Left ventricle myocardium inferior (tissue), 1 donor: Measurements from ENCODE around the gene SKIL. TPM values are rescaled to one million over a fixed set of nuclear protein-coding genes. Genes with fewer than 3 reads are reported as not detected.

Experiments
- DNase-seq: peaks from one replicate; pipeline ENCODE4 v3.0.0-alpha.2; 2020
- H3K27ac ChIP-seq: fragments of 200-600 bp; replicated peaks from 2 replicates; pipeline ENCODE4 v1.8.0; 2021
- H3K27me3 ChIP-seq: fragments of 200-600 bp; 2 replicates; pipeline ENCODE4 v1.8.0; 2021; ENCODE audit warnings: low read depth
- H3K36me3 ChIP-seq: fragments of 200-600 bp; 2 replicates; pipeline ENCODE4 v1.8.0; 2021
- H3K4me1 ChIP-seq: fragments of 200-600 bp; 2 replicates; pipeline ENCODE4 v1.8.0; 2021
- H3K4me3 ChIP-seq: fragments of 200-600 bp; 2 replicates; pipeline ENCODE4 v1.8.0; 2021; ENCODE audit warnings: mild to moderate bottlenecking, moderate library complexity
- H3K9me3 ChIP-seq: fragments of 200-600 bp; replicated peaks from 2 replicates; pipeline ENCODE4 v1.8.0; 2021
- intact Hi-C: fragments of 100-400 bp; cut with micrococcal nuclease; formaldehyde crosslinking; loops from one replicate; pipeline ENCODE4 v1.11.0; 2022
- total RNA-seq: library from RNA; stranded (reverse); fragmentation: NEBNext Ultra II Directional; extraction: Animal tissue kit (Norgen Biotek cat#: 25700); gene quantifications from one replicate; pipeline ENCODE4 v1.2.1, GENCODE V29; 2021
- TF ChIP-seq, protein P1 (sequence below): fragments of 200-600 bp; IDR thresholded peaks from 2 replicates; pipeline ENCODE4 v1.8.0; 2021; ENCODE audit warnings: antibody characterized with exemption, mild to moderate bottlenecking, borderline replicate concordance
- donor health status: DM: no; HTN: yes; CAD: no; lungs with severe emphysema.

SKIL gene
- total RNA-seq, 1 donor from 2014 or later = 21.5 TPM

GRCh38 chr3:170354760-170355159, 2.8 kb upstream of the SKIL start:
- Histone ChIP-seq H3K9me3 (no peaks in the 10 kb centered on the region), H3K4me1 (peaks cover 37% of the 10 kb centered on the region), H3K27ac (no peak overlapping the region)

DNA sequence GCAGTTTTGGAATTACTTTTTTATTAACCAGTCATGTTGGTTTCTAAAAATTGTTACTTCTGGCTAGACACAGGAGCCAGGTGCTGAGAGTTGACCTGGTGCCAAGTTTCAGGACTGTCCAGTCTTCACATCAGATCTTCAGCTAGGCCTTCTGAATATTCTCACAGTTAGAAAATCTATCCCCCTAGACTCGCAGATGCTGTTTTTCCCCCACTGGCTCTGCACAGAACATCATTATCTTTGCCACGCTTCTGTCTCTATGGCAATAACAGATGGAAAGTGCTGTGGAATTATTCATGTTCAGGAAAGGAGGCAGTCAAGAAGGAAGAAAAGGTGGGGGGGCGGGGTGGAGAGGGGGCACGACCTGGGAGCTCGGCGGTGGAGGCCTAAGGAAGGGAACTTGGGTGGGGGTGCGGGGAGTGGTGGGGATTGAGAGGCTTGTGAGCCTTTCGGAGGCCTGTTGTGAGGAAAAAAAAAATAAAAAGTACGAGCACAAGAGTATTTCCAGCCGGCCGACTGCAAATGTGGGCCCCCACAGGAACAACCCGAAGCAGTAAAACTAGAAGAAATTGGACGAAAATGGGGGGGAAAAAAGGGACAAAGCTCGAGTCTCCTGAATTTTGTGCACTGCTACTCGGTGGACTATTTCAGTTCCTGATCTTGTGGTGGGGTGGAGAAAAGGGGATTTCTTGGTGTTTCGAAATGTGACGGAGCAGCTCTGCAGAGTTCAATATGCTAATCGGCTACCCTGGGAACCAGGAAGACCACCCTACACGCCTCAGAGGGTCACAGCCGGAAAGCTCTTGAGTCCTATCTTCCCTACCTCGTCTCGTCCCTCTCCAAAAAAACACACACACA, 1.5 kb upstream of the SKIL start:
- H3K27ac ChIP-seq = peak overlapping the region; percentile 98
- no peaks in the 10 kb centered on the region for H3K27me3 ChIP-seq
- H3K4me1 ChIP-seq = peaks cover 49% of the 10 kb centered on the region
- H3K4me3 ChIP-seq = peak overlapping the region; percentile 91
- intact Hi-C loops = no loop called here
- H3K9me3 ChIP-seq = no peaks in the 10 kb centered on the region
- H3K36me3 ChIP-seq = peaks cover 11% of the 10 kb centered on the region
- TF ChIP-seq, protein P1, sequence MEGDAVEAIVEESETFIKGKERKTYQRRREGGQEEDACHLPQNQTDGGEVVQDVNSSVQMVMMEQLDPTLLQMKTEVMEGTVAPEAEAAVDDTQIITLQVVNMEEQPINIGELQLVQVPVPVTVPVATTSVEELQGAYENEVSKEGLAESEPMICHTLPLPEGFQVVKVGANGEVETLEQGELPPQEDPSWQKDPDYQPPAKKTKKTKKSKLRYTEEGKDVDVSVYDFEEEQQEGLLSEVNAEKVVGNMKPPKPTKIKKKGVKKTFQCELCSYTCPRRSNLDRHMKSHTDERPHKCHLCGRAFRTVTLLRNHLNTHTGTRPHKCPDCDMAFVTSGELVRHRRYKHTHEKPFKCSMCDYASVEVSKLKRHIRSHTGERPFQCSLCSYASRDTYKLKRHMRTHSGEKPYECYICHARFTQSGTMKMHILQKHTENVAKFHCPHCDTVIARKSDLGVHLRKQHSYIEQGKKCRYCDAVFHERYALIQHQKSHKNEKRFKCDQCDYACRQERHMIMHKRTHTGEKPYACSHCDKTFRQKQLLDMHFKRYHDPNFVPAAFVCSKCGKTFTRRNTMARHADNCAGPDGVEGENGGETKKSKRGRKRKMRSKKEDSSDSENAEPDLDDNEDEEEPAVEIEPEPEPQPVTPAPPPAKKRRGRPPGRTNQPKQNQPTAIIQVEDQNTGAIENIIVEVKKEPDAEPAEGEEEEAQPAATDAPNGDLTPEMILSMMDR = no peak
- peak; percentile 54 for DNase-seq

More at GRCh38 chr3:170354760-170355159, 2.8 kb upstream of the SKIL start:
- no peaks in the 10 kb centered on the region for H3K36me3 ChIP-seq
- no peak overlapping the region for H3K4me3 ChIP-seq
- TF ChIP-seq, protein P1 = no peak
- no peak for DNase-seq
- H3K27me3 ChIP-seq = no peaks in the 10 kb centered on the region
- intact Hi-C loops = no loop called here

DNA sequence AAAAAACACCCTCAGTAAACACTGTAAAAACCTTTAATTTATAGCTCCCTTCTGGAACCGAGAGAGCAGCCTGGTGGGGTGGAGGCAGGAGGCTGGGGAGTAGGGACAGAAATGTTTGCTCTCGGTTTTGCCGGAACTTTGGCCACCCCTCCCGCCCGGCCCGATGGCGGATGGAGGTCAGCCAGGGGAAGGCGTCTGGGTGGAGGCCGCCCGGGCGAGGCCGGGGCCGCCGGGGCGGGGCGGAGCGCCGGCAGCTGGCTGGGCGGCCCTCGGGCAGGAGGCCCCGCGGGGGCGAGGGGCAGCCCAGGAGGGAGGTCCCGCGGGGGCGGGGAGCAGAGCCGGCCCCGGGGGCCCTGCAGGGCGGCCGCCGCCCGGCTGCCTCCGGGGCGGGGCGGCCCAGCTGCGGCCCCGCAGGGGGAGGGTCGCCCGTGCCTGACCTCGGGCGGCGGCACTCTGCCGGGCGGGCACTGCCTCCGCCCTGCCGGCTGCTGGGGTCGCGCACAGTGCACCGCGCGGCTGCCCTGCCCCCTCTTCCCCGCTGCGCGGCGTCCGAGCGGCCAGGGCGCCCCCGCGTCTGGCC, 829 bp upstream of the SKIL start:
- peak overlapping the region; percentile 98 for H3K27ac ChIP-seq
- no peaks in the 10 kb centered on the region for H3K9me3 ChIP-seq
- peaks cover 56% of the 10 kb centered on the region for H3K4me1 ChIP-seq
- H3K27me3 ChIP-seq = no peaks in the 10 kb centered on the region
- peak overlapping the region; percentile 91 for H3K4me3 ChIP-seq
- peak; percentile 90 for DNase-seq
- intact Hi-C loops = no loop called here
- H3K36me3 ChIP-seq = peaks cover 18% of the 10 kb centered on the region
- TF ChIP-seq, protein P1 = no peak

GRCh38 chr3:170358042-170359010, 811 bp downstream of the SKIL start:
- no peaks in the 10 kb centered on the region for H3K9me3 ChIP-seq
- intact Hi-C loops = no loop called here
- H3K36me3 ChIP-seq = peaks cover 28% of the 10 kb centered on the region
- H3K4me3 ChIP-seq = peak overlapping the region; percentile 91
- TF ChIP-seq, protein P1 = peak; percentile 33
- no peaks in the 10 kb centered on the region for H3K27me3 ChIP-seq
- peak overlapping the region; percentile 98 for H3K27ac ChIP-seq
- peak; percentile 84 for DNase-seq
- H3K4me1 ChIP-seq = peaks cover 72% of the 10 kb centered on the region

- Histone ChIP-seq H3K36me3 (peaks cover 37% of the 10 kb centered on the region), H3K4me1 (peaks cover 81% of the 10 kb centered on the region), H3K9me3 (no peaks in the 10 kb centered on the region), H3K27ac (peak overlapping the region; percentile 98), H3K4me3 (peak overlapping the region; percentile 91), H3K27me3 (no peaks in the 10 kb centered on the region)
- TF ChIP-seq, protein P1 = no peak
- intact Hi-C loops = no loop called here
- no peak for DNase-seq
Measured at GRCh38 chr3:170359178-170359704, 1.7 kb downstream of the SKIL start.
